ENCODE measurements around the gene LRRC9.

- TF ChIP-seq EGR1 (IDR thresholded peaks at IDR 0.05) (no peak), RAD21 (IDR thresholded peaks at IDR 0.05; ENCODE audit: low read depth) (no peak), YY1 (IDR thresholded peaks at IDR 0.05; ENCODE audit: low read depth) (no peak), EP300 (IDR thresholded peaks at IDR 0.05; ENCODE audit: borderline replicate concordance) (no peak), TAF1 (IDR thresholded peaks at IDR 0.05; ENCODE audit: low read depth) (no peak), ZBTB7A (IDR thresholded peaks at IDR 0.05; ENCODE audit: low read depth) (no peak), TEAD4 (IDR thresholded peaks at IDR 0.05) (no peak), TCF12 (IDR thresholded peaks at IDR 0.05; ENCODE audit: low read depth) (no peak), FOXM1 (IDR thresholded peaks at IDR 0.05; ENCODE audit: borderline replicate concordance, low read depth) (no peak), CEBPB (IDR thresholded peaks at IDR 0.05) (no peak)
- TF ChIP-seq, protein P1, sequence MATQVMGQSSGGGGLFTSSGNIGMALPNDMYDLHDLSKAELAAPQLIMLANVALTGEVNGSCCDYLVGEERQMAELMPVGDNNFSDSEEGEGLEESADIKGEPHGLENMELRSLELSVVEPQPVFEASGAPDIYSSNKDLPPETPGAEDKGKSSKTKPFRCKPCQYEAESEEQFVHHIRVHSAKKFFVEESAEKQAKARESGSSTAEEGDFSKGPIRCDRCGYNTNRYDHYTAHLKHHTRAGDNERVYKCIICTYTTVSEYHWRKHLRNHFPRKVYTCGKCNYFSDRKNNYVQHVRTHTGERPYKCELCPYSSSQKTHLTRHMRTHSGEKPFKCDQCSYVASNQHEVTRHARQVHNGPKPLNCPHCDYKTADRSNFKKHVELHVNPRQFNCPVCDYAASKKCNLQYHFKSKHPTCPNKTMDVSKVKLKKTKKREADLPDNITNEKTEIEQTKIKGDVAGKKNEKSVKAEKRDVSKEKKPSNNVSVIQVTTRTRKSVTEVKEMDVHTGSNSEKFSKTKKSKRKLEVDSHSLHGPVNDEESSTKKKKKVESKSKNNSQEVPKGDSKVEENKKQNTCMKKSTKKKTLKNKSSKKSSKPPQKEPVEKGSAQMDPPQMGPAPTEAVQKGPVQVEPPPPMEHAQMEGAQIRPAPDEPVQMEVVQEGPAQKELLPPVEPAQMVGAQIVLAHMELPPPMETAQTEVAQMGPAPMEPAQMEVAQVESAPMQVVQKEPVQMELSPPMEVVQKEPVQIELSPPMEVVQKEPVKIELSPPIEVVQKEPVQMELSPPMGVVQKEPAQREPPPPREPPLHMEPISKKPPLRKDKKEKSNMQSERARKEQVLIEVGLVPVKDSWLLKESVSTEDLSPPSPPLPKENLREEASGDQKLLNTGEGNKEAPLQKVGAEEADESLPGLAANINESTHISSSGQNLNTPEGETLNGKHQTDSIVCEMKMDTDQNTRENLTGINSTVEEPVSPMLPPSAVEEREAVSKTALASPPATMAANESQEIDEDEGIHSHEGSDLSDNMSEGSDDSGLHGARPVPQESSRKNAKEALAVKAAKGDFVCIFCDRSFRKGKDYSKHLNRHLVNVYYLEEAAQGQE (IDR thresholded peaks at IDR 0.05; ENCODE audit: low read depth) = no peak
- TF ChIP-seq, protein P2, sequence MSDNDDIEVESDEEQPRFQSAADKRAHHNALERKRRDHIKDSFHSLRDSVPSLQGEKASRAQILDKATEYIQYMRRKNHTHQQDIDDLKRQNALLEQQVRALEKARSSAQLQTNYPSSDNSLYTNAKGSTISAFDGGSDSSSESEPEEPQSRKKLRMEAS (IDR thresholded peaks at IDR 0.05) = no peak
- TF ChIP-seq, protein P3, sequence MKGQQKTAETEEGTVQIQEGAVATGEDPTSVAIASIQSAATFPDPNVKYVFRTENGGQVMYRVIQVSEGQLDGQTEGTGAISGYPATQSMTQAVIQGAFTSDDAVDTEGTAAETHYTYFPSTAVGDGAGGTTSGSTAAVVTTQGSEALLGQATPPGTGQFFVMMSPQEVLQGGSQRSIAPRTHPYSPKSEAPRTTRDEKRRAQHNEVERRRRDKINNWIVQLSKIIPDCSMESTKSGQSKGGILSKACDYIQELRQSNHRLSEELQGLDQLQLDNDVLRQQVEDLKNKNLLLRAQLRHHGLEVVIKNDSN (IDR thresholded peaks at IDR 0.05) = no peak
Observed at GRCh38 chr14:59882957-59883356, 37.0 kb upstream of the LRRC9 start.
